Measurements from ENCODE around the gene ANKIB1. TPM values are rescaled to one million over a fixed set of nuclear protein-coding genes. Genes with fewer than 3 reads are reported as not detected.

The ANKIB1 gene
- total RNA-seq, 3 donors from 2014 or later (not counting 1 experiment from before 2014, with no cell fraction given): 70.6 to 90.2 (median 86.6) TPM

DNA sequence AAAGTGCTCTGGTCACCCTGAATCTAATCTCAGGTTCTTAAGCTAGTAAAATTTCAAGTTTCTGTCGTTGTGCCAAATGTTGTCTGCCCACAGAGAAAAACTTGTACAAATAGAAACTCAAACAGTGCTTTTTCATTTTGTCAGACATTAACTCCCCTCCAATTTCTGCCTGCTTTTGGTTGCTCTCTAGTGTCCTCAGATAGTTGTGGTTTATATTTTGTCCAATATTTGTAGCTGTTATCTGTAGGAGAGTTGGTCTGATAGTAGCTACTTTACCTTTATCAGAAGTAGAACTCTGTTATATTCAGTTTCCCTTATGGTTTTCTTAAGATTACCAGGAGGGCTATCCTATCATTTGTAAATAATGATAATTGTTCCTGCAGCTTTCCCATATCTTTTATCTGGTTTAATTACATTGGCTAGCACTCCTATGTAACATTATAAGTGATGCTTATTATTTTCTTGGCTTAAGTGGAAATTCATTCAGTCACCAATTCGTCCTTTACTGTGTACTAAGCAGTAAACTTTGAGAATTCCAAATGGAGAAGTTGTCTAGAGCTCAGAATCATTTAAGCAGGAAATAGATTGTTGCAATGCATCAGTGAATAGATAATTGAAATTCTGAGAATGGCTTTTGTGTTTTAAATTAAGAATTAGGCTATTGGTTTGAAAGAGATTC lies 91.0 kb downstream of the ANKIB1 start:
- intact Hi-C loops (cut with micrococcal nuclease): no loop called here
- TF ChIP-seq, protein P1, sequence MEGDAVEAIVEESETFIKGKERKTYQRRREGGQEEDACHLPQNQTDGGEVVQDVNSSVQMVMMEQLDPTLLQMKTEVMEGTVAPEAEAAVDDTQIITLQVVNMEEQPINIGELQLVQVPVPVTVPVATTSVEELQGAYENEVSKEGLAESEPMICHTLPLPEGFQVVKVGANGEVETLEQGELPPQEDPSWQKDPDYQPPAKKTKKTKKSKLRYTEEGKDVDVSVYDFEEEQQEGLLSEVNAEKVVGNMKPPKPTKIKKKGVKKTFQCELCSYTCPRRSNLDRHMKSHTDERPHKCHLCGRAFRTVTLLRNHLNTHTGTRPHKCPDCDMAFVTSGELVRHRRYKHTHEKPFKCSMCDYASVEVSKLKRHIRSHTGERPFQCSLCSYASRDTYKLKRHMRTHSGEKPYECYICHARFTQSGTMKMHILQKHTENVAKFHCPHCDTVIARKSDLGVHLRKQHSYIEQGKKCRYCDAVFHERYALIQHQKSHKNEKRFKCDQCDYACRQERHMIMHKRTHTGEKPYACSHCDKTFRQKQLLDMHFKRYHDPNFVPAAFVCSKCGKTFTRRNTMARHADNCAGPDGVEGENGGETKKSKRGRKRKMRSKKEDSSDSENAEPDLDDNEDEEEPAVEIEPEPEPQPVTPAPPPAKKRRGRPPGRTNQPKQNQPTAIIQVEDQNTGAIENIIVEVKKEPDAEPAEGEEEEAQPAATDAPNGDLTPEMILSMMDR (IDR thresholded peaks at IDR 0.05): no peak
- Histone ChIP-seq H3K27me3 (ENCODE audit: control insufficient read depth, insufficient read depth, low read length) (no peaks in the 10 kb centered on the region), H3K36me3 (ENCODE audit: control insufficient read depth, insufficient read depth, low read length) (peaks cover 7% of the 10 kb centered on the region), H3K4me3 (ENCODE audit: low read length) (no peak overlapping the region), H3K27ac (ENCODE audit: low read length) (no peak overlapping the region), H3K9me3 (ENCODE audit: control insufficient read depth, insufficient read depth, low read length) (no peaks in the 10 kb centered on the region), H3K4me1 (ENCODE audit: control insufficient read depth, insufficient read depth, low read length) (no peaks in the 10 kb centered on the region)
- Mint-ChIP-seq H3K4me1 (peaks cover 7 to 9% of the 10 kb centered on the region in 2 donors), H3K27me3 (ENCODE audit: low read depth in 2 of 2) (no peaks in the 10 kb centered on the region), H3K9me3 (peaks cover 2 to 4% of the 10 kb centered on the region in 2 donors), H3K4me3 (no peak overlapping the region), H3K36me3 (peaks cover 17% of the 10 kb centered on the region), H3K27ac (no peak overlapping the region)
- ATAC-seq (no peak), DNase-seq (no peak)
- WGBS (ENCODE audit: insufficient coverage): 90% methylated on average over 2 of the region's 2 CpGs

DNA sequence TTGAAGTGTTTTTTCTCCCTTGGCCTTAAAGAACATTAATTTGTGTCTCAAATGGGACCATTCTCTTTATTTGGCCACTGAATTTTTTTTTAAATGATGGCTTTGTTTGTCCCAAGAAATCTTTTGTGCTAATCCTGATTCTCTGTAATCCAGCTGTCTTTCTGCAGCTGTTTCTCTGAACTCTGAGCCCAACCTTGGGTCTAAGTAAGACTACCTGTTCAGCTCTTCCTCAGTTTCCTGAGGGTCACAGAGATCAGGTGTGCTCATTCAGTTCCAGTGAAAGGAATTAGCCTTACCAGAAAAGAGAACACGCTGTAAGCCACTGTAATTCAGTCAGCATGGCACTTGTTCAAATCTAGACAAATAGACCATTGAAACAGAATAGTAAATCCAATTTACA lies 94.2 kb downstream of the ANKIB1 start:
- H3K27me3 ChIP-seq (ENCODE audit: control insufficient read depth, insufficient read depth, low read length): no peaks in the 10 kb centered on the region
- peaks cover 3% of the 10 kb centered on the region for H3K36me3 ChIP-seq (ENCODE audit: control insufficient read depth, insufficient read depth, low read length)
- ATAC-seq (no peak), DNase-seq (no peak)
- H3K4me3 ChIP-seq (ENCODE audit: low read length): no peak overlapping the region
- intact Hi-C loops (cut with micrococcal nuclease): no loop called here
- Mint-ChIP-seq H3K36me3 (peaks cover 17% of the 10 kb centered on the region), H3K27ac (no peak overlapping the region), H3K4me3 (no peak overlapping the region), H3K9me3 (peaks cover 2 to 4% of the 10 kb centered on the region in 2 donors), H3K27me3 (ENCODE audit: low read depth in 2 of 2) (no peaks in the 10 kb centered on the region), H3K4me1 (peaks cover 0 to 9% of the 10 kb centered on the region in 2 donors)
- no peaks in the 10 kb centered on the region for H3K9me3 ChIP-seq (ENCODE audit: control insufficient read depth, insufficient read depth, low read length)
- H3K4me1 ChIP-seq (ENCODE audit: control insufficient read depth, insufficient read depth, low read length): no peaks in the 10 kb centered on the region
- TF ChIP-seq, protein P1 (IDR thresholded peaks at IDR 0.05): no peak
- no peak overlapping the region for H3K27ac ChIP-seq (ENCODE audit: low read length)
- WGBS (ENCODE audit: insufficient coverage): 100% methylated on average over 1 of the region's 1 CpG

DNA sequence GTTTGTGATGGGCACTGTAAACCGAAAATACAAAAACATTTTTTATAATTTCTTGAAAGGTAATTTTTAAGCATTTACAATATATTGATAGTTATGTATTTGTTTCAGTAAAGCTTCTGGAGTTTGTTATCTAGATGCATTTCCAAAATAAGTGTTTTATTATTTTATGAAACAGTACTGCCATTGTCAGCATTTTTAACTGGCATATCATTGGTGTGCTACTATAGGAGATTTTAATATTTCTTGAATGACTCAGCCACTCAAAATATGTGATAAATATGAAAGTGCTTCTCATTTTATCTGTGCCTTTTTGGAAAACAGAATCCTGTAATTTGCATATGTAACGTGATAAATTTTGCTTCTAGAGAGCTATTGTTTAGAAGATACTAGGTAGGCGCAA lies 97.9 kb downstream of the ANKIB1 start:
- Mint-ChIP-seq H3K36me3 (no peaks in the 10 kb centered on the region), H3K27me3 (ENCODE audit: low read depth in 2 of 2) (no peaks in the 10 kb centered on the region), H3K4me1 (no peaks in the 10 kb centered on the region), H3K4me3 (no peak overlapping the region), H3K27ac (no peak overlapping the region), H3K9me3 (no peaks in the 10 kb centered on the region)
- no peaks in the 10 kb centered on the region for H3K9me3 ChIP-seq (ENCODE audit: control insufficient read depth, insufficient read depth, low read length)
- ATAC-seq (no peak), DNase-seq (no peak)
- H3K36me3 ChIP-seq (ENCODE audit: control insufficient read depth, insufficient read depth, low read length): peaks cover 30% of the 10 kb centered on the region
- intact Hi-C loops (cut with micrococcal nuclease): no loop called here
- H3K4me1 ChIP-seq (ENCODE audit: control insufficient read depth, insufficient read depth, low read length): no peaks in the 10 kb centered on the region
- 88% methylated on average over 1 of the region's 3 CpGs for WGBS (ENCODE audit: insufficient coverage)
- H3K27ac ChIP-seq (ENCODE audit: low read length): no peak overlapping the region
- TF ChIP-seq, protein P1 (IDR thresholded peaks at IDR 0.05): no peak
- no peak overlapping the region for H3K4me3 ChIP-seq (ENCODE audit: low read length)
- H3K27me3 ChIP-seq (ENCODE audit: control insufficient read depth, insufficient read depth, low read length): no peaks in the 10 kb centered on the region

DNA sequence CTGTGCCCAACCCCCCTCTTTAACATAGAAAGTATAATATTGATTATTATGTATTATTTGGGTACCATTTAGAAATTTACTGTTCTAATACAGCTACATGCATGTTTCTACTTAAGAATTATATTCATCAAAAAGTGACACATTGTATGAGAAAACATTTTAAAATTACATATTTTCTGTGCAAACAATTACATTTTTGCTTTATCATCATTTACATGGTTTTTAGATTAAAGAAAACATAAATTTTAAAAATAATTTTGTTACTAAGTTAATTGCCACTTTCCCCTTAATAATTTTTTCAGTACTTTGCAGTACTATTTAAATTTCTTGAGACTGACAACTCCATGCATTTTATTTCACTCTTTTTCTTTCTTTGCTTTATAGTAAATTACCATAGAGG lies 106.2 kb downstream of the ANKIB1 start:
- H3K36me3 Mint-ChIP-seq: peaks cover 10% of the 10 kb centered on the region
- no peak overlapping the region for H3K4me3 ChIP-seq (ENCODE audit: low read length)
- intact Hi-C loops (cut with micrococcal nuclease): no loop called here
- H3K36me3 ChIP-seq (ENCODE audit: control insufficient read depth, insufficient read depth, low read length): peaks cover 49% of the 10 kb centered on the region
- no peak overlapping the region for H3K4me3 Mint-ChIP-seq
- no peaks in the 10 kb centered on the region for H3K4me1 Mint-ChIP-seq
- H3K9me3 Mint-ChIP-seq: no peaks in the 10 kb centered on the region
- no peaks in the 10 kb centered on the region for H3K4me1 ChIP-seq (ENCODE audit: control insufficient read depth, insufficient read depth, low read length)
- no peaks in the 10 kb centered on the region for H3K27me3 ChIP-seq (ENCODE audit: control insufficient read depth, insufficient read depth, low read length)
- H3K27me3 Mint-ChIP-seq (ENCODE audit: low read depth in 2 of 2): no peaks in the 10 kb centered on the region
- no peak for ATAC-seq
- TF ChIP-seq, protein P1 (IDR thresholded peaks at IDR 0.05): no peak
- no peak for DNase-seq
- no peak overlapping the region for H3K27ac Mint-ChIP-seq
- H3K9me3 ChIP-seq (ENCODE audit: control insufficient read depth, insufficient read depth, low read length): no peaks in the 10 kb centered on the region
- no peak overlapping the region for H3K27ac ChIP-seq (ENCODE audit: low read length)
